Calu3 (cell line): ENCODE measurements around the gene HAUS7. TPM values are rescaled to one million over a fixed set of nuclear protein-coding genes. Genes with fewer than 3 reads are reported as not detected.

Experiments used
- BruUV-seq: library from RNA; stranded (reverse); fragments of 400-500 nt; replicated peaks from 2 replicates; lab custom pipeline; 2021; lab: Mats Ljungman, UMichigan
- CTCF ChIA-PET: fragments of 300-600 bp; sonication (Branson Sonifier 250); formaldehyde crosslinking; loops from one replicate; lab custom pipeline; 2022; ENCODE audit warnings: antibody characterized with exemption; lab: Charles Lee
- DNase-seq: peaks from one replicate; pipeline ENCODE4 v3.0.0; 2022
- H3K27ac Mint-ChIP-seq: one replicate; pipeline ENCODE4 v1.8.0; 2022; ENCODE audit warnings: mixed read lengths; ENCODE audit not compliant: unreplicated experiment
- H3K27me3 Mint-ChIP-seq: one replicate; pipeline ENCODE4 v1.8.0; 2022; ENCODE audit warnings: mixed read lengths; ENCODE audit not compliant: unreplicated experiment
- H3K36me3 Mint-ChIP-seq: one replicate; pipeline ENCODE4 v1.8.0; 2022; ENCODE audit warnings: mild to moderate bottlenecking, moderate library complexity, mixed read lengths; ENCODE audit not compliant: insufficient read depth, unreplicated experiment
- H3K4me1 Mint-ChIP-seq: one replicate; pipeline ENCODE4 v1.8.0; 2022; ENCODE audit warnings: mild to moderate bottlenecking, low read depth, mixed read lengths; ENCODE audit not compliant: unreplicated experiment
- H3K4me3 Mint-ChIP-seq: one replicate; pipeline ENCODE4 v1.8.0; 2022; ENCODE audit warnings: mild to moderate bottlenecking, low read depth, moderate library complexity, mixed read lengths; ENCODE audit not compliant: unreplicated experiment
- H3K9me3 Mint-ChIP-seq: one replicate; pipeline ENCODE4 v1.8.0; 2022; ENCODE audit warnings: low read depth, mixed read lengths; ENCODE audit not compliant: unreplicated experiment
- intact Hi-C: fragments of 100-400 bp; cut with micrococcal nuclease; formaldehyde crosslinking; loops from one replicate; pipeline ENCODE4 v1.10.0; 2022; ENCODE audit not compliant: unreplicated experiment
- total RNA-seq: library from RNA; stranded (reverse); gene quantifications from 2 replicates; pipeline ENCODE4 v1.2.3, GENCODE V29; 2022
- TF ChIP-seq, protein P1 (sequence below): fragments of 200-600 bp; IDR thresholded peaks from one replicate; pipeline ENCODE4 v1.8.0; 2022; ENCODE audit warnings: antibody characterized with exemption; ENCODE audit not compliant: unreplicated experiment

The HAUS7 gene
- total RNA-seq, 1 experiment from 2014 or later: 38.6 TPM

- H3K36me3 Mint-ChIP-seq: peaks cover 9% of the 10 kb centered on the region
- DNase-seq: no peak
- TF ChIP-seq, protein P1, sequence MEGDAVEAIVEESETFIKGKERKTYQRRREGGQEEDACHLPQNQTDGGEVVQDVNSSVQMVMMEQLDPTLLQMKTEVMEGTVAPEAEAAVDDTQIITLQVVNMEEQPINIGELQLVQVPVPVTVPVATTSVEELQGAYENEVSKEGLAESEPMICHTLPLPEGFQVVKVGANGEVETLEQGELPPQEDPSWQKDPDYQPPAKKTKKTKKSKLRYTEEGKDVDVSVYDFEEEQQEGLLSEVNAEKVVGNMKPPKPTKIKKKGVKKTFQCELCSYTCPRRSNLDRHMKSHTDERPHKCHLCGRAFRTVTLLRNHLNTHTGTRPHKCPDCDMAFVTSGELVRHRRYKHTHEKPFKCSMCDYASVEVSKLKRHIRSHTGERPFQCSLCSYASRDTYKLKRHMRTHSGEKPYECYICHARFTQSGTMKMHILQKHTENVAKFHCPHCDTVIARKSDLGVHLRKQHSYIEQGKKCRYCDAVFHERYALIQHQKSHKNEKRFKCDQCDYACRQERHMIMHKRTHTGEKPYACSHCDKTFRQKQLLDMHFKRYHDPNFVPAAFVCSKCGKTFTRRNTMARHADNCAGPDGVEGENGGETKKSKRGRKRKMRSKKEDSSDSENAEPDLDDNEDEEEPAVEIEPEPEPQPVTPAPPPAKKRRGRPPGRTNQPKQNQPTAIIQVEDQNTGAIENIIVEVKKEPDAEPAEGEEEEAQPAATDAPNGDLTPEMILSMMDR: no peak
Observed at GRCh38 chrX:153464116-153464515, 6.3 kb downstream of the HAUS7 start.

GRCh38 chrX:153463556-153463955, 6.8 kb downstream of the HAUS7 start:
- CTCF ChIA-PET: no interaction called here
- Mint-ChIP-seq H3K4me3 (no peak overlapping the region), H3K4me1 (no peaks in the 10 kb centered on the region), H3K9me3 (no peaks in the 10 kb centered on the region), H3K27ac (no peak overlapping the region), H3K36me3 (peaks cover 9% of the 10 kb centered on the region), H3K27me3 (no peaks in the 10 kb centered on the region)
- no TSS peak for BruUV-seq
- no peak for DNase-seq
- intact Hi-C loops: no loop called here
- TF ChIP-seq, protein P1: no peak

More at GRCh38 chrX:153464116-153464515, 6.3 kb downstream of the HAUS7 start:
- H3K4me3 Mint-ChIP-seq: no peak overlapping the region
- H3K9me3 Mint-ChIP-seq: no peaks in the 10 kb centered on the region
- H3K4me1 Mint-ChIP-seq: no peaks in the 10 kb centered on the region
- CTCF ChIA-PET: no interaction called here
- no TSS peak for BruUV-seq
- no peaks in the 10 kb centered on the region for H3K27me3 Mint-ChIP-seq
- intact Hi-C loops: no loop called here
- no peak overlapping the region for H3K27ac Mint-ChIP-seq

- DNase-seq: no peak
- no peaks in the 10 kb centered on the region for H3K27me3 Mint-ChIP-seq
- intact Hi-C loops: no loop called here
- CTCF ChIA-PET: no interaction called here
- no peak overlapping the region for H3K4me3 Mint-ChIP-seq
- no peaks in the 10 kb centered on the region for H3K4me1 Mint-ChIP-seq
- BruUV-seq: no TSS peak
- H3K36me3 Mint-ChIP-seq: peaks cover 9% of the 10 kb centered on the region
- no peaks in the 10 kb centered on the region for H3K9me3 Mint-ChIP-seq
- H3K27ac Mint-ChIP-seq: no peak overlapping the region
- TF ChIP-seq, protein P1: no peak
Observed at GRCh38 chrX:153463031-153463430, 7.3 kb downstream of the HAUS7 start.

DNA sequence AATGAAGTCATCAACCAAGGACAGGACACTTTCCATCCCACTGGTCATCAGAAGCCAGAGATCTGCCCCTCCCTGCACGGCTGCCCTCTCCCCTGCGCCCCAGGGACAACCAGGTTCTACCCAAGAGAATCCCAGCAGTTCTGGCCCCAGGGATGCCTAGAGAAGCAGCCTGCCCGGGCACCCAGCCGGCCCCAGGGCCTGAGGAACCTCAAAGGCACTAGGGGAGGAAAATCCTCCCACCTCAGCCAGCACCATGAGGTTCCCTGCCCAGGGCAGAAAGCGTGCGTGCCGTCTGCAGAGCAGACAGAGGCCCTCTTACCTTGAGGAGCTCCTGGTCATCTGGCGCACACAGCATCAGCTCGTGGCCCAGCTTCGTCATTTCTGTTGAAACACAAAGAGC, 8.1 kb downstream of the HAUS7 start:
- H3K27ac Mint-ChIP-seq: no peak overlapping the region
- BruUV-seq: no TSS peak
- no peak for DNase-seq
- no peaks in the 10 kb centered on the region for H3K4me1 Mint-ChIP-seq
- H3K27me3 Mint-ChIP-seq: no peaks in the 10 kb centered on the region
- H3K9me3 Mint-ChIP-seq: no peaks in the 10 kb centered on the region
- H3K36me3 Mint-ChIP-seq: peaks cover 9% of the 10 kb centered on the region
- no peak overlapping the region for H3K4me3 Mint-ChIP-seq
- TF ChIP-seq, protein P1: no peak
- intact Hi-C loops: no loop called here
- CTCF ChIA-PET: no interaction called here
